Body of pancreas (tissue), 4 donors: ENCODE measurements around the gene MIS12.

Source experiments
- CTCF ChIP-seq, 7 experiments: fragments of 450-650 bp in 4 of 7; fragments of 200-600 bp in 3 of 7; sonication (generic) in 3 of 7; IDR thresholded peaks; one replicate each; pipeline ENCODE4 v1.5.1; 2016 to 2019; ENCODE audit warnings: antibody characterized with exemption in 7 of 7
- POLR2A ChIP-seq, 3 donors: fragments of 450-650 bp; IDR thresholded peaks; one replicate each; pipeline ENCODE4 v1.6.1; 2016; ENCODE audit warnings: antibody characterized with exemption in 3 of 3, mild to moderate bottlenecking in 2 of 3

GRCh38 chr17:5500247-5500588, 13.9 kb downstream of the MIS12 start:
- TF ChIP-seq POLR2A (IDR thresholded peaks at IDR 0.05) (no peak), CTCF (IDR thresholded peaks at IDR 0.05) (no peak)
